HEK293 (cell line): ENCODE data around the gene GPR153.

Source experiments
- CTCF ChIA-PET: fragments of 350-600 bp; formaldehyde crosslinking; extraction: SDS; loops from one replicate; lab custom pipeline; 2021; ENCODE audit warnings: antibody characterized with exemption; lab: Yijun Ruan, JAX
- POLR2A ChIA-PET: fragments of 300-600 bp; formaldehyde crosslinking; extraction: SDS; loops from one replicate; lab custom pipeline; 2020; ENCODE audit warnings: antibody characterized with exemption, inconsistent platforms; lab: Yijun Ruan, JAX
- H3K27ac ChIP-seq: fragments of 200-500 bp; sonication (Bioruptor generic); 2 replicates; pipeline ENCODE4 v1.5.1; 2014; ENCODE audit warnings: low read depth, low read length, control low read depth, inconsistent platforms; ENCODE audit errors: extremely low read depth
- H3K36me3 ChIP-seq, 2 experiments: fragments of 200-500 bp in 1 of 2; sonication (Bioruptor generic) in 1 of 2; 1 replicate in 1 of 2; 2 replicates in 1 of 2; pipeline ENCODE4 v1.5.1; 2014 to 2017; ENCODE audit warnings: inconsistent platforms in 2 of 2, low read length in 2 of 2; ENCODE audit not compliant: control insufficient read depth in 2 of 2, insufficient read depth in 1 of 2
- H3K4me1 ChIP-seq: fragments of 200-500 bp; sonication (Bioruptor generic); 2 replicates; pipeline ENCODE4 v1.5.1; 2014; ENCODE audit warnings: mild to moderate bottlenecking, low read length, inconsistent platforms; ENCODE audit not compliant: control insufficient read depth, insufficient read depth
- H3K4me3 ChIP-seq: 2 replicates; pipeline ENCODE4 v1.5.1; 2011; ENCODE audit warnings: low read depth, mild to moderate bottlenecking, control low read depth, low read length, moderate library complexity
- H3K9me3 ChIP-seq: fragments of 200-500 bp; sonication (Bioruptor generic); 2 replicates; pipeline ENCODE4 v1.5.1; 2014; ENCODE audit warnings: low read depth, low read length, inconsistent platforms; ENCODE audit not compliant: control insufficient read depth, insufficient read depth
- FEZF1 ChIP-seq: fragments of 450-650 bp; formaldehyde crosslinking; IDR thresholded peaks from 2 replicates; pipeline ENCODE4 v1.5.1; 2016; ENCODE audit warnings: missing biosample characterization, missing genetic modification characterization
- HOXA7 ChIP-seq: sonication (generic); formaldehyde crosslinking; IDR thresholded peaks from 2 replicates; pipeline ENCODE4 v1.8.1; 2022; ENCODE audit warnings: missing genetic modification reagents, borderline replicate concordance
- SETDB1 ChIP-seq: IDR thresholded peaks from one replicate; pipeline ENCODE4 v1.6.1; 2017; ENCODE audit warnings: mild to moderate bottlenecking, low read length, moderate library complexity, mixed read lengths; ENCODE audit not compliant: insufficient read length
- SP7 ChIP-seq: fragments of 450-650 bp; formaldehyde crosslinking; IDR thresholded peaks from 2 replicates; pipeline ENCODE4 v1.5.1; 2016; ENCODE audit warnings: missing biosample characterization, missing genetic modification characterization
- WT1 ChIP-seq: fragments of 450-650 bp; formaldehyde crosslinking; IDR thresholded peaks from 2 replicates; pipeline ENCODE4 v1.5.1; 2016; ENCODE audit warnings: missing biosample characterization, missing genetic modification characterization
- YY1 ChIP-seq: fragments of 450-650 bp; formaldehyde crosslinking; IDR thresholded peaks from 2 replicates; pipeline ENCODE4 v1.5.1; 2018; ENCODE audit warnings: missing biosample characterization, missing genetic modification characterization
- ZBTB17 ChIP-seq: fragments of 450-650 bp; formaldehyde crosslinking; IDR thresholded peaks from 2 replicates; pipeline ENCODE4 v1.5.1; 2016; ENCODE audit warnings: missing biosample characterization, missing genetic modification characterization
- ZFP3 ChIP-seq: fragments of 450-650 bp; formaldehyde crosslinking; IDR thresholded peaks from 2 replicates; pipeline ENCODE4 v1.5.1; 2016; ENCODE audit warnings: low read depth, missing biosample characterization, missing genetic modification characterization
- ZIC2 ChIP-seq: fragments of 450-650 bp; formaldehyde crosslinking; IDR thresholded peaks from 2 replicates; pipeline ENCODE4 v1.5.1; 2016; ENCODE audit warnings: missing biosample characterization, missing genetic modification characterization
- ZNF114 ChIP-seq: fragments of 450-650 bp; formaldehyde crosslinking; IDR thresholded peaks from 2 replicates; pipeline ENCODE4 v1.5.0; 2017; ENCODE audit warnings: missing biosample characterization, missing genetic modification characterization
- ZNF133 ChIP-seq: fragments of 450-650 bp; formaldehyde crosslinking; IDR thresholded peaks from 2 replicates; pipeline ENCODE4 v1.5.1; 2016; ENCODE audit warnings: missing biosample characterization, missing genetic modification characterization
- ZNF157 ChIP-seq: fragments of 450-650 bp; formaldehyde crosslinking; IDR thresholded peaks from 2 replicates; pipeline ENCODE4 v1.5.1; 2016; ENCODE audit warnings: missing biosample characterization, missing genetic modification characterization
- ZNF239 ChIP-seq: fragments of 450-650 bp; formaldehyde crosslinking; IDR thresholded peaks from 2 replicates; pipeline ENCODE4 v1.5.1; 2016; ENCODE audit warnings: missing biosample characterization, missing genetic modification characterization
- ZNF354C ChIP-seq: fragments of 450-650 bp; formaldehyde crosslinking; IDR thresholded peaks from 2 replicates; pipeline ENCODE4 v1.5.1; 2016; ENCODE audit warnings: missing biosample characterization, missing genetic modification characterization, low read depth, borderline replicate concordance
- ZNF530 ChIP-seq: fragments of 450-650 bp; formaldehyde crosslinking; IDR thresholded peaks from 2 replicates; pipeline ENCODE4 v1.5.1; 2016; ENCODE audit warnings: low read depth, missing biosample characterization, missing genetic modification characterization
- ZNF560 ChIP-seq: fragments of 450-650 bp; formaldehyde crosslinking; IDR thresholded peaks from 2 replicates; pipeline ENCODE4 v1.5.1; 2017; ENCODE audit warnings: missing biosample characterization, missing genetic modification characterization, borderline replicate concordance
- ZNF664 ChIP-seq: fragments of 450-650 bp; formaldehyde crosslinking; IDR thresholded peaks from 2 replicates; pipeline ENCODE4 v1.5.1; 2016; ENCODE audit warnings: missing biosample characterization, missing genetic modification characterization
- ZNF670 ChIP-seq: fragments of 450-650 bp; formaldehyde crosslinking; IDR thresholded peaks from 2 replicates; pipeline ENCODE4 v1.5.1; 2016; ENCODE audit warnings: missing biosample characterization, missing genetic modification characterization, low read depth
- ZSCAN23 ChIP-seq: fragments of 450-650 bp; formaldehyde crosslinking; IDR thresholded peaks from 2 replicates; pipeline ENCODE4 v1.5.1; 2016; ENCODE audit warnings: missing biosample characterization, missing genetic modification characterization
- ZXDB ChIP-seq: fragments of 450-650 bp; formaldehyde crosslinking; IDR thresholded peaks from 2 replicates; pipeline ENCODE4 v1.5.1; 2016; ENCODE audit warnings: missing biosample characterization, missing genetic modification characterization
- TF ChIP-seq, protein P1 (sequence below): fragments of 450-650 bp; formaldehyde crosslinking; conservative IDR thresholded peaks from 2 replicates; pipeline ENCODE4 v1.5.1; 2016; ENCODE audit warnings: low read depth, missing biosample characterization, missing genetic modification characterization
- TF ChIP-seq, protein P2 (sequence below): fragments of 450-650 bp; formaldehyde crosslinking; IDR thresholded peaks from 2 replicates; pipeline ENCODE4 v1.5.0; 2017; ENCODE audit warnings: missing biosample characterization, missing genetic modification characterization, borderline replicate concordance
- TF ChIP-seq, protein P3 (sequence below): fragments of 450-650 bp; formaldehyde crosslinking; IDR thresholded peaks from 2 replicates; pipeline ENCODE4 v1.5.1; 2016; ENCODE audit warnings: missing biosample characterization, missing genetic modification characterization
- TF ChIP-seq, protein P4 (sequence below): fragments of 450-650 bp; formaldehyde crosslinking; IDR thresholded peaks from 2 replicates; pipeline ENCODE4 v1.5.1; 2016; ENCODE audit warnings: missing biosample characterization, missing genetic modification characterization

Gene GPR153

DNA sequence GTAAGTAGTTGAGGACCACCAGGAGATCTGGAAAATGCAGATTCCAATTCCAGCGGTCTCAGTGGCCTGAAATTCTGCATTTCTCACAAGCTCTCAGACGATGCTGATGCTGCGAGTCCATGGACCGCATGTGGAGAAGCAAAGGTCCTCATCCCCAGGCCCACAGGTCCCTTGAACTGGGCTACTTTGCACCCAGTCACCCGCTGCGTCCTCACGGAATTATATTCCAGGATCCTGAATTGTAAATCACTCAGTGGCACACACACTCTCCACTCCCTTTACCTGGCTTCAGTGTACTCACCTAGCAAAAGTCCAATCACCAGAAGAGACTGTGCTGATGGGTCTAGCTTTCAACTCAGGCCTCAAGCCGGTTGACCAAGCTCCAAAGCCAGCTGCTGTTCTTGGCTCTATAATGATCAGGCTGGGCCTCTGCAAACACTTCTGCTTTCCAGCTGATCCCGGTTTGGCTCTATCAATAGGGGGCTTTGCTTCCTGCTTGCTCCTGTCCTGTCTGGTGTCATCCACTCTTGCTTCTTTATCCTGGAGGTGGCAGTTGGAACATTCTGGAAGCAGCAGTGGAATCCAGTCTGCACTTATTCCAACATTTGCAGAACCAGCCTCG, 60.6 kb downstream of the GPR153 start (continued):
- no peak for TF ChIP-seq ZFP3 (tag by site-specific recombination)

DNA sequence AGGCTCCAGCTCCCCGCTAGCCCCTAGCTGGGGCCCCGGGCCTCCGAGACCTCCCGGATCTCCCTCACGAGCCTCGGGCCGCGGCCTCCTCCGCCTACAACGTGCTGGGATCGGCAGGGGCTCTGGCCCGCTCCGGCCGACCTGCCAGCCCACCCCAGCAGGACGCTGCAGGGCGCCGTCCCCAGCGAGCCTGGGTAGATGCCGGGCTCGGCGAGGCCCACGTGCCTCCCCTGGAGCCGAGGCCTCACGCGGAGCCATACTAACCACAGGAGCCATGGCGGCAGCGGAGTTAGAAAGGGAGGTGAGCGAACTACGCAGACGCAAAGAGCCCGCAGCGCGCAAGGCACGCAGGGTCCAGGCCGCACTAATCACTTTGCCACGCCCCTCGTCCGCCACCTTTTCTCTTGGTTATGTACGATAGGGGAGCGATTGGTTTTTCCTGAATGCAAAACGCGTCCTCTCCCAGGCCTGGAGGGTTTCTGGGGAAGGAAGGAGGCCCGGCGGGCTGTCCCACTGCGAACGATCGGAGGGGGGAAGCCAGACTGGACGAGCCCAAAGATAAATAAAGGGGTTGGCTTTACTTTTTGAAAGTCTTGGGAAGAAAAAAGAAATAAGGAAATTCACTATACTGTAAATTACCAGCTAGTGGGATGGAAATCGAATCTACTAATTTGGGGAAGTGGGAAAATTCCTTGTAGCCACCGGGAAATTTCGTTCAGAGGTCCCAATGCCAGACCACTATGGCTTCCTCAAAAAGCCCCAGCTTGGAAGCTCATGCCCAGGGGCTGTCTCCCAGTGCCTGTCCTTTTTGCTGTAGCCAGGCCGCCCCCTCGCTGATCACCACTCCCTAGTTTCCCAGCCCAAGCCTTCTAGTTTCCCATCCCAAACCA, 61.4 kb downstream of the GPR153 start, which contains the start of gene RPL22:
Gene RPL22, minus strand, starts transcription at position 298 of the 890 bp plus-strand sequence. Its CDS starts 22 bp downstream, at position 276.
- CTCF ChIA-PET: interaction anchor here (0.6 to 2.9 kb wide), 5 partner anchors 15 to 238 kb away, joined by 3 to 12 read pairs (median 3); no protein-coding TSS in a partner anchor
- Histone ChIP-seq H3K36me3 (peaks cover 24 to 37% of the 10 kb centered on the region in 2 experiments; a peak in 2 of 3 replicates), H3K4me1 (peaks cover 4% of the 10 kb centered on the region; the same call in 1 of the 2 replicates), H3K27ac (peak within 1 kb of the TSS; percentile 76), H3K4me3 (peak within 1 kb of the TSS; percentile 99), H3K9me3 (no peaks in the 10 kb centered on the region)
- POLR2A ChIA-PET: interaction anchor here (1.0 to 2.1 kb wide), 3 partner anchors 18 to 39 kb away, joined by 3 to 7 read pairs (median 3); partner anchors contain the start of gene ICMT
- TF ChIP-seq ZIC2 (tag by site-specific recombination) (peak; percentile 100), YY1 (tag by site-specific recombination) (peak; percentile 97), ZNF354C (no peak), ZNF157 (tag by site-specific recombination) (no peak), ZNF530 (tag by site-specific recombination) (no peak), ZSCAN23 (tag by site-specific recombination) (no peak), ZNF664 (tag by site-specific recombination) (no peak), ZNF560 (tag by site-specific recombination) (no peak), ZXDB (tag by site-specific recombination) (peak; percentile 95), ZNF114 (no peak), SP7 (peak; percentile 78), ZBTB17 (peak; percentile 99), SETDB1 (no peak), ZNF133 (no peak), ZNF670 (tag by site-specific recombination) (no peak), FEZF1 (tag by site-specific recombination) (peak; percentile 31), HOXA7 (CRISPR knock-in tag) (no peak), ZNF239 (tag by site-specific recombination) (no peak), WT1 (peak; percentile 30; the same call in 1 of the 2 replicates)
- TF ChIP-seq, protein P1, sequence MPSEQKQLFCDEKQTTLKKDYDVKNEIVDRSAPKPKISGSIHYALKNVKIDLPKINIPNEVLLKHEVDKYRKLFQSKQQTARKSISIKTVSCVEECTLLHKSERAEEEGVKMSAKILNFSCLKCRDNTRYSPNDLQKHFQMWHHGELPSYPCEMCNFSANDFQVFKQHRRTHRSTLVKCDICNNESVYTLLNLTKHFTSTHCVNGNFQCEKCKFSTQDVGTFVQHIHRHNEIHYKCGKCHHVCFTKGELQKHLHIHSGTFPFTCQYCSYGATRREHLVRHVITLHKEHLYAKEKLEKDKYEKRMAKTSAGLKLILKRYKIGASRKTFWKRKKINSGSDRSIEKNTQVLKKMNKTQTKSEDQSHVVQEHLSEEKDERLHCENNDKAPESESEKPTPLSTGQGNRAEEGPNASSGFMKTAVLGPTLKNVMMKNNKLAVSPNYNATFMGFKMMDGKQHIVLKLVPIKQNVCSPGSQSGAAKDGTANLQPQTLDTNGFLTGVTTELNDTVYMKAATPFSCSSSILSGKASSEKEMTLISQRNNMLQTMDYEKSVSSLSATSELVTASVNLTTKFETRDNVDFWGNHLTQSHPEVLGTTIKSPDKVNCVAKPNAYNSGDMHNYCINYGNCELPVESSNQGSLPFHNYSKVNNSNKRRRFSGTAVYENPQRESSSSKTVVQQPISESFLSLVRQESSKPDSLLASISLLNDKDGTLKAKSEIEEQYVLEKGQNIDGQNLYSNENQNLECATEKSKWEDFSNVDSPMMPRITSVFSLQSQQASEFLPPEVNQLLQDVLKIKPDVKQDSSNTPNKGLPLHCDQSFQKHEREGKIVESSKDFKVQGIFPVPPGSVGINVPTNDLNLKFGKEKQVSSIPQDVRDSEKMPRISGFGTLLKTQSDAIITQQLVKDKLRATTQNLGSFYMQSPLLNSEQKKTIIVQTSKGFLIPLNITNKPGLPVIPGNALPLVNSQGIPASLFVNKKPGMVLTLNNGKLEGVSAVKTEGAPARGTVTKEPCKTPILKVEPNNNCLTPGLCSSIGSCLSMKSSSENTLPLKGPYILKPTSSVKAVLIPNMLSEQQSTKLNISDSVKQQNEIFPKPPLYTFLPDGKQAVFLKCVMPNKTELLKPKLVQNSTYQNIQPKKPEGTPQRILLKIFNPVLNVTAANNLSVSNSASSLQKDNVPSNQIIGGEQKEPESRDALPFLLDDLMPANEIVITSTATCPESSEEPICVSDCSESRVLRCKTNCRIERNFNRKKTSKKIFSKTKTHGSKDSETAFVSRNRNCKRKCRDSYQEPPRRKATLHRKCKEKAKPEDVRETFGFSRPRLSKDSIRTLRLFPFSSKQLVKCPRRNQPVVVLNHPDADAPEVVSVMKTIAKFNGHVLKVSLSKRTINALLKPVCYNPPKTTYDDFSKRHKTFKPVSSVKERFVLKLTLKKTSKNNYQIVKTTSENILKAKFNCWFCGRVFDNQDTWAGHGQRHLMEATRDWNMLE (tag by site-specific recombination): peak; percentile 61; the same call in 1 of the 2 replicates
- TF ChIP-seq, protein P2, sequence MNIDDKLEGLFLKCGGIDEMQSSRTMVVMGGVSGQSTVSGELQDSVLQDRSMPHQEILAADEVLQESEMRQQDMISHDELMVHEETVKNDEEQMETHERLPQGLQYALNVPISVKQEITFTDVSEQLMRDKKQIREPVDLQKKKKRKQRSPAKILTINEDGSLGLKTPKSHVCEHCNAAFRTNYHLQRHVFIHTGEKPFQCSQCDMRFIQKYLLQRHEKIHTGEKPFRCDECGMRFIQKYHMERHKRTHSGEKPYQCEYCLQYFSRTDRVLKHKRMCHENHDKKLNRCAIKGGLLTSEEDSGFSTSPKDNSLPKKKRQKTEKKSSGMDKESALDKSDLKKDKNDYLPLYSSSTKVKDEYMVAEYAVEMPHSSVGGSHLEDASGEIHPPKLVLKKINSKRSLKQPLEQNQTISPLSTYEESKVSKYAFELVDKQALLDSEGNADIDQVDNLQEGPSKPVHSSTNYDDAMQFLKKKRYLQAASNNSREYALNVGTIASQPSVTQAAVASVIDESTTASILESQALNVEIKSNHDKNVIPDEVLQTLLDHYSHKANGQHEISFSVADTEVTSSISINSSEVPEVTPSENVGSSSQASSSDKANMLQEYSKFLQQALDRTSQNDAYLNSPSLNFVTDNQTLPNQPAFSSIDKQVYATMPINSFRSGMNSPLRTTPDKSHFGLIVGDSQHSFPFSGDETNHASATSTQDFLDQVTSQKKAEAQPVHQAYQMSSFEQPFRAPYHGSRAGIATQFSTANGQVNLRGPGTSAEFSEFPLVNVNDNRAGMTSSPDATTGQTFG (tag by site-specific recombination): no peak
- TF ChIP-seq, protein P3, sequence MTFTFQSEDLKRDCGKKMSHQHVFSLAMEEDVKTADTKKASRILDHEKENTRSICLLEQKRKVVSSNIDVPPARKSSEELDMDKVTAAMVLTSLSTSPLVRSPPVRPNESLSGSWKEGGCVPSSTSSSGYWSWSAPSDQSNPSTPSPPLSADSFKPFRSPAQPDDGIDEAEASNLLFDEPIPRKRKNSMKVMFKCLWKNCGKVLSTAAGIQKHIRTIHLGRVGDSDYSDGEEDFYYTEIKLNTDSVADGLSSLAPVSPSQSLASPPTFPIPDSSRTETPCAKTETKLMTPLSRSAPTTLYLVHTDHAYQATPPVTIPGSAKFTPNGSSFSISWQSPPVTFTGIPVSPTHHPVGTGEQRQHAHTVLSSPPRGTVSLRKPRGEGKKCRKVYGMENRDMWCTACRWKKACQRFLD: no peak
- TF ChIP-seq, protein P4, sequence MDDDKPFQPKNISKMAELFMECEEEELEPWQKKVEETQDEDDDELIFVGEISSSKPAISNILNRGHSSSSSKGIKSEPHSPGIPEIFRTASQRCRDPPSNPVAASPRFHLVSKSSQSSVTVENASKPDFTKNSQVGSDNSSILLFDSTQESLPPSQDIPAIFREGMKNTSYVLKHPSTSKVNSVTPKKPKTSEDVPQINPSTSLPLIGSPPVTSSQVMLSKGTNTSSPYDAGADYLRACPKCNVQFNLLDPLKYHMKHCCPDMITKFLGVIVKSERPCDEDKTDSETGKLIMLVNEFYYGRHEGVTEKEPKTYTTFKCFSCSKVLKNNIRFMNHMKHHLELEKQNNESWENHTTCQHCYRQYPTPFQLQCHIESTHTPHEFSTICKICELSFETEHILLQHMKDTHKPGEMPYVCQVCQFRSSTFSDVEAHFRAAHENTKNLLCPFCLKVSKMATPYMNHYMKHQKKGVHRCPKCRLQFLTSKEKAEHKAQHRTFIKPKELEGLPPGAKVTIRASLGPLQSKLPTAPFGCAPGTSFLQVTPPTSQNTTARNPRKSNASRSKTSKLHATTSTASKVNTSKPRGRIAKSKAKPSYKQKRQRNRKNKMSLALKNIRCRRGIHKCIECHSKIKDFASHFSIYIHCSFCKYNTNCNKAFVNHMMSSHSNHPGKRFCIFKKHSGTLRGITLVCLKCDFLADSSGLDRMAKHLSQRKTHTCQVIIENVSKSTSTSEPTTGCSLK (tag by site-specific recombination): no peak
